Activated CD4-positive, alpha-beta memory T cell treated with anti-CD3 and anti-CD28 coated beads for 36 hours (primary cell): ENCODE data around the gene PLD1. TPM values are rescaled to one million over a fixed set of nuclear protein-coding genes. Genes with fewer than 3 reads are reported as not detected.

Source experiments
- CTCF ChIA-PET: fragments of 350-600 bp; sonication (Branson Sonifier 250); formaldehyde crosslinking; loops from one replicate; lab custom pipeline; 2021; ENCODE audit warnings: antibody characterized with exemption, inconsistent platforms; lab: Charles Lee
- POLR2A ChIA-PET: fragments of 350-600 bp; sonication (Branson Sonifier 250); formaldehyde crosslinking; loops from one replicate; lab custom pipeline; 2021; ENCODE audit warnings: antibody characterized with exemption; lab: Charles Lee
- DNase-seq: peaks from one replicate; pipeline ENCODE4 v3.0.0-alpha.2; 2020
- H3K27ac Mint-ChIP-seq: one replicate; pipeline ENCODE4 v1.8.0; 2021; ENCODE audit warnings: mixed read lengths
- H3K27me3 Mint-ChIP-seq: one replicate; pipeline ENCODE4 v1.8.0; 2021; ENCODE audit warnings: mixed read lengths
- H3K36me3 Mint-ChIP-seq: one replicate; pipeline ENCODE4 v1.8.0; 2021; ENCODE audit warnings: mixed read lengths
- H3K4me1 Mint-ChIP-seq: one replicate; pipeline ENCODE4 v1.8.0; 2021; ENCODE audit warnings: low read depth, mixed read lengths
- H3K4me3 Mint-ChIP-seq: one replicate; pipeline ENCODE4 v1.8.0; 2021; ENCODE audit warnings: mild to moderate bottlenecking, mixed read lengths
- H3K9me3 Mint-ChIP-seq: one replicate; pipeline ENCODE4 v1.8.0; 2021; ENCODE audit warnings: mixed read lengths
- intact Hi-C: fragments of 100-400 bp; cut with micrococcal nuclease; formaldehyde crosslinking; loops from one replicate; pipeline ENCODE4 v1.15.1; 2023
- total RNA-seq, 2 experiments: library from RNA; stranded (reverse); gene quantifications; one replicate each; pipeline ENCODE4 v1.2.3, GENCODE V29; 2021

The PLD1 gene
- total RNA-seq, 2 experiments from 2014 or later, result 0.99 to 1.4 TPM

DNA sequence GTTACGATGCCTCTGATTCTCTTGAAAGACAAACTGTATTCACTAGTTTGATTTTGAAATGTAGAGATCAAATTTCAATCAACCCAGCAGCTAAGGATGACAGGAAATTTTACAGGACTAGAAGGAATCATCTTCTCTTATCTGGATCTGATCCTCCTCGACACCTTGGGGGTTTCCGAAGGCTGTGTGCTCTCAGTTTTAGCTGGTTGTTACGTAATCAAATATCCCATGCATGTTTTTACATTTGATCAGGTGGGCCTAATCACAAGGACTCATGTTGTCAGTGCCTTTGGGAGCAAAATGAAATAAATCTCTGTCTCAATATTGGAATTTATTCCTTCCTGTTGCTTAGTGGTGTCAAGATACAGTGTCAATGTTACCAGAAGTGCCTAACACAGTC lies 208.2 kb downstream of the PLD1 start:
- H3K4me1 Mint-ChIP-seq, result no peaks in the 10 kb centered on the region
- ChIA-PET CTCF (interaction anchor here (1.1 kb wide), 1 partner anchor 9 kb away, joined by 3 read pairs; no protein-coding TSS in a partner anchor), POLR2A (no interaction called here)
- intact Hi-C loops, result no loop called here
- no peak overlapping the region for H3K4me3 Mint-ChIP-seq
- no peaks in the 10 kb centered on the region for H3K36me3 Mint-ChIP-seq
- H3K27ac Mint-ChIP-seq, result no peak overlapping the region
- H3K9me3 Mint-ChIP-seq, result no peaks in the 10 kb centered on the region
- H3K27me3 Mint-ChIP-seq, result no peaks in the 10 kb centered on the region
- DNase-seq, result no peak

GRCh38 chr3:171600030-171600429 lies 210.3 kb downstream of the PLD1 start:
- CTCF ChIA-PET, result interaction anchor here (2.1 kb wide), 1 partner anchor 14 kb away, joined by 9 read pairs; no protein-coding TSS in a partner anchor
- no peak for DNase-seq
- no peak overlapping the region for H3K27ac Mint-ChIP-seq
- H3K27me3 Mint-ChIP-seq, result no peaks in the 10 kb centered on the region
- no peaks in the 10 kb centered on the region for H3K36me3 Mint-ChIP-seq
- no peaks in the 10 kb centered on the region for H3K9me3 Mint-ChIP-seq
- no peaks in the 10 kb centered on the region for H3K4me1 Mint-ChIP-seq
- POLR2A ChIA-PET, result no interaction called here
- no peak overlapping the region for H3K4me3 Mint-ChIP-seq
- intact Hi-C loops, result no loop called here

- no peak for DNase-seq
- intact Hi-C loops, result no loop called here
- no peaks in the 10 kb centered on the region for H3K36me3 Mint-ChIP-seq
- ChIA-PET POLR2A (interaction anchor here (0.5 kb wide), 1 partner anchor 55 kb away, joined by 3 read pairs; no protein-coding TSS in a partner anchor), CTCF (no interaction called here)
- no peak overlapping the region for H3K27ac Mint-ChIP-seq
- no peaks in the 10 kb centered on the region for H3K9me3 Mint-ChIP-seq
- no peaks in the 10 kb centered on the region for H3K27me3 Mint-ChIP-seq
- H3K4me3 Mint-ChIP-seq, result no peak overlapping the region
- H3K4me1 Mint-ChIP-seq, result no peaks in the 10 kb centered on the region
These were observed 211.3 kb downstream of the PLD1 start for GRCh38 chr3:171598990-171599389.

DNA sequence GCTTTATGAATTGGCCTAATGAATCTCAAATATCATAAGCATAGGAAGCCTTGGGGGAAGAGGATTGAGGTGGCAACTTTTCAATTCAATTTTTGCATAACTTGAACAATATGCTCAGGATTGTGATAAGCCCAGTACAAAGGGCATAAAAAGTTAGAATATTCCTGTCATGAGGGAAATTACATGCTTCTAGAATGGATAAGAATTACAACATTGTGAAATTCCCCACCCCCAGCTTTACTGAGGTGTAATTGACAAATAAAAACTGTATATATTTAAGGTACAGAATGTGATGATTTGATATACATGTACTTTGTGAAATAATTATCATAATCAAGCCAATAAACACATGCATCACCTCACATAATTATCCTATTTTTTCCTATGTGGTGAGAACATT lies 217.5 kb downstream of the PLD1 start:
- ChIA-PET POLR2A (no interaction called here), CTCF (no interaction called here)
- Mint-ChIP-seq H3K27me3 (no peaks in the 10 kb centered on the region), H3K4me3 (no peak overlapping the region), H3K9me3 (no peaks in the 10 kb centered on the region), H3K4me1 (no peaks in the 10 kb centered on the region), H3K36me3 (no peaks in the 10 kb centered on the region), H3K27ac (no peak overlapping the region)
- DNase-seq, result no peak
- intact Hi-C loops, result no loop called here

- no peak overlapping the region for H3K27ac Mint-ChIP-seq
- no peaks in the 10 kb centered on the region for H3K4me1 Mint-ChIP-seq
- H3K36me3 Mint-ChIP-seq, result no peaks in the 10 kb centered on the region
- CTCF ChIA-PET, result interaction anchor here (0.5 to 1.1 kb wide), 2 partner anchors 181 to 735 kb away, joined by 3 read pairs; no protein-coding TSS in a partner anchor
- H3K4me3 Mint-ChIP-seq, result no peak overlapping the region
- H3K9me3 Mint-ChIP-seq, result no peaks in the 10 kb centered on the region
- intact Hi-C loops, result no loop called here
- no peaks in the 10 kb centered on the region for H3K27me3 Mint-ChIP-seq
- DNase-seq, result no peak
- POLR2A ChIA-PET, result no interaction called here
These were observed 219.2 kb downstream of the PLD1 start for GRCh38 chr3:171591070-171591469.

- H3K4me1 Mint-ChIP-seq, result no peaks in the 10 kb centered on the region
- H3K36me3 Mint-ChIP-seq, result no peaks in the 10 kb centered on the region
- ChIA-PET POLR2A (no interaction called here), CTCF (no interaction called here)
- intact Hi-C loops, result no loop called here
- no peaks in the 10 kb centered on the region for H3K27me3 Mint-ChIP-seq
- no peaks in the 10 kb centered on the region for H3K9me3 Mint-ChIP-seq
- H3K4me3 Mint-ChIP-seq, result no peak overlapping the region
- H3K27ac Mint-ChIP-seq, result no peak overlapping the region
- no peak for DNase-seq
These were observed 224.0 kb downstream of the PLD1 start for GRCh38 chr3:171586274-171586673.

DNA sequence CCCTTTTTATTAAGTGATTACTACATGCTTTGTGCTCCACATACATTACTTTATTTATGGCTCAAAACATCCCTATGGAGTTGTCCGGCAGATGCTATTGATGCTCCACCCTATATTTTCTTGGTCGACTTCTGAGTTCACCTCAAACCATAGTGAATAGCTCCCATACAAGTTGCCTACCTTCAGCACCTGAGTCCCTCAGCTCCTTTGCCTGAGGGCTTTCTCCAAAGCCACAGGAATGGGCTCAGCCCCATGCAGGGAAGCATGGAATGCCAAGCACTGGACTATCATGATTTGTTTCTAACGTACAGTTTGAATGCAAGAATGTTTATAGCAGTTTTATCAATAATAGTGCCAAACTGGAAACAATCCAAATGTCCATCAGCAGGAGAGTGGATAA lies 225.2 kb downstream of the PLD1 start:
- POLR2A ChIA-PET, result no interaction called here
- intact Hi-C loops, result no loop called here
- H3K4me3 Mint-ChIP-seq, result no peak overlapping the region

GRCh38 chr3:171584100-171584499 lies 226.2 kb downstream of the PLD1 start:
- H3K36me3 Mint-ChIP-seq, result no peaks in the 10 kb centered on the region
- CTCF ChIA-PET, result interaction anchor here (1.0 to 1.6 kb wide), 2 partner anchors 18 to 421 kb away, joined by 3 read pairs; no protein-coding TSS in a partner anchor
- H3K4me1 Mint-ChIP-seq, result no peaks in the 10 kb centered on the region
- no peak overlapping the region for H3K27ac Mint-ChIP-seq
- H3K4me3 Mint-ChIP-seq, result no peak overlapping the region
- intact Hi-C loops, result no loop called here
- no peaks in the 10 kb centered on the region for H3K9me3 Mint-ChIP-seq
- POLR2A ChIA-PET, result no interaction called here
- no peak for DNase-seq
- no peaks in the 10 kb centered on the region for H3K27me3 Mint-ChIP-seq

More for the DNA sequence above, 225.2 kb downstream of the PLD1 start:
- CTCF ChIA-PET, result interaction anchor here (1.6 kb wide), 1 partner anchor 422 kb away, joined by 3 read pairs; no protein-coding TSS in a partner anchor
- Mint-ChIP-seq H3K4me1 (no peaks in the 10 kb centered on the region), H3K9me3 (no peaks in the 10 kb centered on the region), H3K36me3 (no peaks in the 10 kb centered on the region), H3K27ac (no peak overlapping the region), H3K27me3 (no peaks in the 10 kb centered on the region)
- no peak for DNase-seq

DNA sequence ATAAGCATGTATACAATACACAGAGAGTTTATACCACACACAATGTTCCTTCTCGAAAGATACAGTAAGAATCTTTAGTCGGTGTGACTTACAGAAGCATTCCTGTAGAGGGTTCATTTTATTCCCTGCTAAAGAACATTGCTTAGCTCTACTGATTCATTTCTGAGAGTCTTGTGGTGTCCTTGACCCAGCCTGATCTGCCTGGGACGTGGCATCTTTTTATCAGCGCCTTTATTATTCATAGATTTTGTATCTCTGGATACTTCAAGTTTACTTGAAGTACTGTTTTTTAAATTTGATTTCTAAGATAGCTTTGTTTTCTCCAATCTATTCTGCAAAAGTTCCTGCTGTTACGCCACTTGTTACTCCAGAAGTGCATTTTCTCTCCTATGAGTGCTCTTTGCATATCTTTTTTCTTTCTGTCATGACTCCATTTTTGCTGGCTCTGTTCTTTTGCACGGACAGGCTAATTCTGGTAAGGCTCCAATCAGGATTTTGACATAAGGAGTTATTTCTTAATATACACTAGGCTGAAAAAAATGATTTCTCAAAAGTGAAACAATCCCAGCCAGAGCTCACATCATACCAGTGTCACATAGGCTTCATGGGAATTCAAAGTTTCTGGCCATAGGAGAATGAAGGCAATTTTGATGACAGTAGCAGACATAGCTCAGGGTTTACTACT lies 235.6 kb downstream of the PLD1 start:
- Mint-ChIP-seq H3K4me1 (no peaks in the 10 kb centered on the region), H3K27me3 (peaks cover 9% of the 10 kb centered on the region), H3K9me3 (no peaks in the 10 kb centered on the region), H3K36me3 (no peaks in the 10 kb centered on the region), H3K4me3 (no peak overlapping the region), H3K27ac (no peak overlapping the region)
- no peak for DNase-seq
- intact Hi-C loops, result no loop called here
- ChIA-PET CTCF (interaction anchor here (1.6 to 2.1 kb wide), 2 partner anchors 8 to 412 kb away, joined by 5 to 9 read pairs; no protein-coding TSS in a partner anchor), POLR2A (interaction anchor here (0.7 kb wide), 1 partner anchor 295 kb away, joined by 3 read pairs; no protein-coding TSS in a partner anchor)

DNA sequence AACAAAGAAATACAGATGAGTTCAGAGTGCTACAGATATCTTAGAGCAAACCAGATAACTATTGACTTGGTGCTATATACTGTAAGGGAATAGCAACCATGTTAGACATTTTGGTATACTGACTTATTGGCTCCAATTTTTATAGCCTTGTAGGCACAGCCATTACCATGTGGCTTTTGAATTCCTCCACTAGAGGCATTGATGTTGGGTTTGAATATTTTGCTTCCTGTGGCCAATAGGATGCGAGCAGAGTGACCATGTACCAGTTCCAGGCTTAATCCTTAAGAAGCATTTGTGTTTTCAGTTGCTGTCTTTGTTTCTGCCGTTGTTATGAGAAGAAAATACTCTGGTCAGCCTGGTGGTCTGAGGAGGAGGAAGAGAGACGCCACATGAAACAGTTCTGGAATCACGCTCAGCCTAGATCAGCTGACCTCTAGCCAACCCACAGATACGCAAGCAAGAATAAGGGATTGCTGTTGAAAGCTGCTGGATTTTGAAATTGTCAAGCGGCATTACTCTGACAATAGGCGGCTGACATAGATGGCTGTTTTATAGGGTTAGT lies 240.6 kb downstream of the PLD1 start:
- Mint-ChIP-seq H3K4me1 (peaks cover 4% of the 10 kb centered on the region), H3K27me3 (peaks cover 7% of the 10 kb centered on the region), H3K4me3 (no peak overlapping the region), H3K9me3 (no peaks in the 10 kb centered on the region), H3K36me3 (no peaks in the 10 kb centered on the region), H3K27ac (no peak overlapping the region)
- POLR2A ChIA-PET, result no interaction called here
- no peak for DNase-seq
- CTCF ChIA-PET, result interaction anchor here (1.4 kb wide), 1 partner anchor 406 kb away, joined by 3 read pairs; no protein-coding TSS in a partner anchor
- intact Hi-C loops, result loop anchor here (5.0 kb wide), 1 partner anchor 203 kb away; no protein-coding TSS in a partner anchor

DNA sequence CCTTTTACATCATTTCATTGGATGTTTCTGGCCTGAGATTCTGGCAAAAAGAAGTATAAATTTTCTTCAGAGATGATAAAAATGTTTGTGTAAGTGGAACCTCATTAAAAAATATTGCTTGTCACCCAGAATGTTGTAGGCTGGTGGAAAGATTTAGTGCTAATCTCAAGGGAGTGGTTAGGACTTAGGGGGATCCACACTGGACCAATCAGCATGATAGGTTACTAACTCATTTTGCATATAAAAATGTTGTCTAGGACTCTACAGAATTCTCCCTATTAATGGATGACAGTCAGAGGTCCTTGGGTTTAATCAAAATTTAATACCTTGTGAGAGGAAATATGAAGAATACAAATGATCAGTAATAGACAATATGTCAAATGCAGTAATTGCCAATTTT lies 241.5 kb downstream of the PLD1 start:
- Mint-ChIP-seq H3K4me3 (no peak overlapping the region), H3K27ac (no peak overlapping the region), H3K4me1 (peaks cover 5% of the 10 kb centered on the region), H3K36me3 (no peaks in the 10 kb centered on the region), H3K27me3 (peaks cover 7% of the 10 kb centered on the region), H3K9me3 (no peaks in the 10 kb centered on the region)
- no peak for DNase-seq
- ChIA-PET CTCF (interaction anchor here (1.4 kb wide), 1 partner anchor 405 kb away, joined by 3 read pairs; no protein-coding TSS in a partner anchor), POLR2A (no interaction called here)
- intact Hi-C loops, result loop anchor here (5.0 kb wide), 1 partner anchor 204 kb away; no protein-coding TSS in a partner anchor

GRCh38 chr3:171566803-171567422 lies 243.4 kb downstream of the PLD1 start:
- Mint-ChIP-seq H3K27ac (no peak overlapping the region), H3K4me1 (peaks cover 12% of the 10 kb centered on the region), H3K4me3 (no peak overlapping the region), H3K36me3 (no peaks in the 10 kb centered on the region), H3K9me3 (no peaks in the 10 kb centered on the region), H3K27me3 (peaks cover 5% of the 10 kb centered on the region)
- intact Hi-C loops, result loop anchor here (1.0 to 5.0 kb wide), 4 partner anchors 205 to 605 kb away; no protein-coding TSS in a partner anchor
- no peak for DNase-seq
- POLR2A ChIA-PET, result no interaction called here
- CTCF ChIA-PET, result interaction anchor here (0.6 to 3.2 kb wide), 37 partner anchors 8 to 698 kb away, joined by 3 to 55 read pairs (median 4); no protein-coding TSS in a partner anchor
